Loucy (cell line): ENCODE data around the gene ITPKB.

Source experiments
- H2AFZ ChIP-seq: fragments of 200-600 bp; sonication (generic); 2 replicates; pipeline ENCODE4 v1.6.0; 2016; ENCODE audit warnings: antibody characterized with exemption, mild to moderate bottlenecking, low read length, moderate library complexity
- H3F3A ChIP-seq: fragments of 200-600 bp; 2 replicates; pipeline ENCODE4 v1.6.0; 2016; ENCODE audit warnings: antibody characterized with exemption, low read depth, mild to moderate bottlenecking
- H3K27me3 ChIP-seq: fragments of 200-600 bp; sonication (generic); 2 replicates; pipeline ENCODE4 v1.6.1; 2014; ENCODE audit warnings: low read length, mild to moderate bottlenecking; ENCODE audit not compliant: insufficient read depth, poor library complexity, severe bottlenecking
- H3K36me3 ChIP-seq: fragments of 200-600 bp; sonication (generic); 2 replicates; pipeline ENCODE4 v1.6.1; 2016; ENCODE audit warnings: low read length; ENCODE audit not compliant: insufficient read depth
- H3K4me1 ChIP-seq: fragments of 200-600 bp; sonication (generic); 2 replicates; pipeline ENCODE4 v1.5.1; 2014; ENCODE audit warnings: low read length, mild to moderate bottlenecking; ENCODE audit not compliant: insufficient read depth, poor library complexity, severe bottlenecking
- H3K4me2 ChIP-seq: fragments of 200-600 bp; sonication (generic); 2 replicates; pipeline ENCODE4 v1.6.0; 2014; ENCODE audit warnings: antibody characterized with exemption, low read length, low read depth, mild to moderate bottlenecking; ENCODE audit not compliant: poor library complexity, severe bottlenecking
- H3K4me3 ChIP-seq: fragments of 200-600 bp; sonication (generic); 2 replicates; pipeline ENCODE4 v1.5.1; 2014; ENCODE audit warnings: low read length, mild to moderate bottlenecking, mixed read lengths; ENCODE audit not compliant: poor library complexity, severe bottlenecking
- H3K79me2 ChIP-seq: fragments of 200-600 bp; sonication (generic); 2 replicates; pipeline ENCODE4 v1.6.1; 2014; ENCODE audit warnings: low read length; ENCODE audit not compliant: insufficient read depth
- H3K9ac ChIP-seq: fragments of 200-600 bp; sonication (generic); 2 replicates; pipeline ENCODE4 v1.6.0; 2014; ENCODE audit warnings: mild to moderate bottlenecking, low read depth, low read length, moderate library complexity; ENCODE audit not compliant: poor library complexity, severe bottlenecking
- H3K9me2 ChIP-seq: fragments of 200-600 bp; sonication (generic); replicated peaks from 2 replicates; pipeline ENCODE4 v1.6.1; 2016; ENCODE audit warnings: low read depth, low read length, mixed read lengths
- H3K9me3 ChIP-seq: fragments of 200-600 bp; sonication (generic); 2 replicates; pipeline ENCODE4 v1.6.1; 2014; ENCODE audit warnings: mild to moderate bottlenecking, antibody characterized with exemption, low read length, low read depth; ENCODE audit not compliant: insufficient read depth
- H4K20me1 ChIP-seq: fragments of 200-600 bp; sonication (generic); 2 replicates; pipeline ENCODE4 v1.6.0; 2014; ENCODE audit warnings: antibody characterized with exemption, low read length, mild to moderate bottlenecking; ENCODE audit not compliant: insufficient read depth, poor library complexity, severe bottlenecking
- EZH2phosphoT487 ChIP-seq: fragments of 200-600 bp; IDR thresholded peaks from 2 replicates; pipeline ENCODE4 v1.6.1; 2018; ENCODE audit warnings: antibody characterized with exemption, mild to moderate bottlenecking, moderate library complexity, borderline replicate concordance
- TF ChIP-seq, protein P1 (sequence below): fragments of 200-600 bp; sonication (generic); conservative IDR thresholded peaks from 2 replicates; pipeline ENCODE4 v1.5.1; 2014; ENCODE audit warnings: mild to moderate bottlenecking, antibody characterized with exemption, low read length

Gene ITPKB

DNA sequence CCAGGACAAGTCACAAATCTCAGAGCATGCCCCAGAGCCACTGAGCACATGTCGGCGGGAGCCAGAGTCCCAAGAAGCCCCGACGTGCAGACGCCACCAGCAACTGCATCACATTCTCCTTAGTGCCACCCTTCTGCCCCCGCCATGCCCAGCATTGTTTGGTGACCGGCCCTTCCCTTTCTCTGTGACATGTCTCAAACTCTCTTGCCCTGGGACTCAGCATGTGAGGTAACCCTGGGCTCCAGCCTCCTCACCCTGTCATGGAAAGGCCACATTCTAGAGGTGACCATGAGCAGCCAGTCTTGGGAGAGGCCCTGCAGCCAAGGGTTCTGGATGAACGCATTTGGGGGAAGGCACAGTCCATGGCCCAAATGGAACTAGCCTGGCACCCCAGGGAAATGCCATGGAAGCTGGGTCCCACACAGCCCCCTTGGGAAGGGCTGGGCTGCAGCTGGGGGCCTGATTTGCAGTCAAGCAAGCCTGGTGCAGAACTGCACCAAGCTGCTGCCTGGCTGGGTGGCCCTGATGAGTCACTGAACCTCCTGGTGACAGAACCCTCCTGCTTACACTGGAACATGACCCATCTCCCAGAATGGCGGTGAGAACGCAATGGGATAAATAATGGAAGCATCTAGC lies 94.4 kb downstream of the ITPKB start:
- Histone ChIP-seq H3K9ac (no peak overlapping the region), H3K4me1 (peaks cover 13% of the 10 kb centered on the region), H3K4me3 (no peak overlapping the region), H3K36me3 (peaks cover 85% of the 10 kb centered on the region; the same call in 1 of the 2 replicates), H3K4me2 (no peak overlapping the region), H3K79me2 (peaks cover 12% of the 10 kb centered on the region; the same call in 1 of the 2 replicates), H4K20me1 (no peaks in the 10 kb centered on the region), H2AFZ (no peak overlapping the region), H3F3A (no peaks in the 10 kb centered on the region), H3K27me3 (no peaks in the 10 kb centered on the region), H3K9me2 (no peaks in the 10 kb centered on the region), H3K9me3 (no peaks in the 10 kb centered on the region)
- TF ChIP-seq, protein P1, sequence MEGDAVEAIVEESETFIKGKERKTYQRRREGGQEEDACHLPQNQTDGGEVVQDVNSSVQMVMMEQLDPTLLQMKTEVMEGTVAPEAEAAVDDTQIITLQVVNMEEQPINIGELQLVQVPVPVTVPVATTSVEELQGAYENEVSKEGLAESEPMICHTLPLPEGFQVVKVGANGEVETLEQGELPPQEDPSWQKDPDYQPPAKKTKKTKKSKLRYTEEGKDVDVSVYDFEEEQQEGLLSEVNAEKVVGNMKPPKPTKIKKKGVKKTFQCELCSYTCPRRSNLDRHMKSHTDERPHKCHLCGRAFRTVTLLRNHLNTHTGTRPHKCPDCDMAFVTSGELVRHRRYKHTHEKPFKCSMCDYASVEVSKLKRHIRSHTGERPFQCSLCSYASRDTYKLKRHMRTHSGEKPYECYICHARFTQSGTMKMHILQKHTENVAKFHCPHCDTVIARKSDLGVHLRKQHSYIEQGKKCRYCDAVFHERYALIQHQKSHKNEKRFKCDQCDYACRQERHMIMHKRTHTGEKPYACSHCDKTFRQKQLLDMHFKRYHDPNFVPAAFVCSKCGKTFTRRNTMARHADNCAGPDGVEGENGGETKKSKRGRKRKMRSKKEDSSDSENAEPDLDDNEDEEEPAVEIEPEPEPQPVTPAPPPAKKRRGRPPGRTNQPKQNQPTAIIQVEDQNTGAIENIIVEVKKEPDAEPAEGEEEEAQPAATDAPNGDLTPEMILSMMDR, result no peak
- no peak for TF ChIP-seq EZH2phosphoT487

DNA sequence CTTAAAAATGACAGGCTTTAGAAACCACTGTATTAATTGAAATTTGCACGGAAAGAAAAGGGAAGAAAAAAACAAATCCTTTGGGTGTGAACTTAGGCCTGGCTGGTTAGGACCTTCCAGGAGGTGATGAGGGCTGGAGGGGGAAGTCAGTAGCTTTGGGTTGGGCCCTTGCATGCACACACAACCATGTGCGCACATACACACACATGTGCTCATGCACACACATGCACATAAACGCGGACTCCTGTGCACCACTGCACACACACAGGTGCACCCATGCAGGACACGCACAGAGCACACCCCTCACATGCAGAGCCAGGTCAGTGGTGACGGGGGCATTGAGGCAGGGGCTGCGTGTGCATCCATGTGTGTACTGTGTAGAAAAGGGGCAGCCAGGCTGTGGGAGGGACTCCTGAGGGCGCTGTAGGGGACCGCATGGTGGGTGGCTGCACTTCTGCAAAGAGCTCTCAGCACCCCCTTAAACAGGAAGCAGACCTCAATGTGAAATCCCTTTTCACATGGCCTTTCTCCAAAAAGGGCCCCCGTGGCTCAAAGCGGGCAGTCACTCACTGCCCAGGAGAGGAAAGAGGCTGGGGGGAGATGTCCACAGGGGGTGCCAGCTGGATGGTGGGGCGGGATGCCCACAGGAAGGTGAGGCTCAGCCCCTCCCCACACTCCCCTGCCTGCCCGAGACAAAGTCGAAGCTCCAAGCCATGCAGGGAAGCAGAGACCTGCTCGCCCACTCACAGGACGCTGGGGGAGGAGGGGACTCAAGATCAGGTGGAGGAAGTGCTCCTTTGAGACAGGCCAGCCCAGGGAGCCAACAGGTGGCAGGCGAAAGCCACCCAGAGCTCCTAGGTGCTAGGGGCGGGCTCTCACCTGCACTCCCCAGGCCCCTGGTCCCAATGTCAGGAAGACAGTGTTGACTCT lies 95.2 kb downstream of the ITPKB start:
- Histone ChIP-seq H4K20me1 (no peaks in the 10 kb centered on the region), H3K4me3 (no peak overlapping the region), H3K9me3 (no peaks in the 10 kb centered on the region), H3K4me2 (peak overlapping the region; percentile 0), H3F3A (no peaks in the 10 kb centered on the region), H3K27me3 (no peaks in the 10 kb centered on the region), H3K9ac (no peak overlapping the region), H3K4me1 (peaks cover 13% of the 10 kb centered on the region), H3K9me2 (no peaks in the 10 kb centered on the region), H2AFZ (no peak overlapping the region), H3K36me3 (peaks cover 87% of the 10 kb centered on the region; the same call in 1 of the 2 replicates), H3K79me2 (peaks cover 6% of the 10 kb centered on the region; the same call in 1 of the 2 replicates)
- TF ChIP-seq EZH2phosphoT487, result no peak
- TF ChIP-seq, protein P1, result no peak

DNA sequence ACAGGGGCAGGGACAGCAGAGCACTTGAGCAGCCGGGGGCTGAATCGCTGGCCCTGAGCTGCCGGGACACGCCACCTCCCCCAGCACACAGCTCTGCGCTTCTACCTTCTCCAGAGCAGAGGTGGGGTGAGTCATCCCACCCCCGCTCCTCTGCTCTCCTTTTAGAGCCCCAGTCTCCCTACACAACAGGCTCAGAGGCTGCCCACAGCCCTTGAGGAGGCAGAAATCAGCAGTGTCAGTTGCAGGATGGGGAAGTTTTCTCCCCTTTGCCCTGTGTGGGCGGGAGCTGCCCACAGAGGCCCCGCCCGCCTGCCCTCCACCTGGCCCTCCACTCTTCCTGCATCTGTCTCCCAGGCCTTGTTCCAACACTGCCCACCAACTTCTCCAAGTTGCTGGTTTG lies 95.9 kb downstream of the ITPKB start:
- Histone ChIP-seq H3K4me3 (no peak overlapping the region), H2AFZ (no peak overlapping the region), H3F3A (no peaks in the 10 kb centered on the region), H3K4me1 (peaks cover 13% of the 10 kb centered on the region), H3K9me2 (no peaks in the 10 kb centered on the region), H3K4me2 (peak overlapping the region; percentile 0), H3K79me2 (no peaks in the 10 kb centered on the region), H3K27me3 (no peaks in the 10 kb centered on the region), H3K36me3 (peaks cover 87% of the 10 kb centered on the region; the same call in 1 of the 2 replicates), H4K20me1 (no peaks in the 10 kb centered on the region), H3K9me3 (no peaks in the 10 kb centered on the region), H3K9ac (peak overlapping the region; percentile 3)
- TF ChIP-seq EZH2phosphoT487, result no peak
- TF ChIP-seq, protein P1, result no peak
